GM19372 (cell line): ENCODE data around the gene IRX2.

Source experiments
- ATAC-seq: cut with Tn5 transposase; IDR thresholded peaks from one replicate; pipeline ENCODE4 v1.9.1; 2021; ENCODE audit warnings: mild to moderate bottlenecking, low read depth, moderate library complexity; ENCODE audit not compliant: unreplicated experiment

The IRX2 gene

GRCh38 chr5:2721385-2722138, 29.9 kb downstream of the IRX2 start:
- no peak for ATAC-seq

- ATAC-seq: no peak
Observed at GRCh38 chr5:2719332-2719731, 32.1 kb downstream of the IRX2 start.

- no peak for ATAC-seq
Observed at GRCh38 chr5:2718115-2718514, 33.4 kb downstream of the IRX2 start.

GRCh38 chr5:2715856-2716255, 35.6 kb downstream of the IRX2 start:
- no peak for ATAC-seq

GRCh38 chr5:2714805-2715204, 36.7 kb downstream of the IRX2 start:
- no peak for ATAC-seq

- no peak for ATAC-seq
Observed at GRCh38 chr5:2714026-2714425, 37.5 kb downstream of the IRX2 start.

GRCh38 chr5:2711446-2712425, 39.7 kb downstream of the IRX2 start:
- ATAC-seq: no peak

- ATAC-seq: no peak
Observed at GRCh38 chr5:2710910-2711309, 40.6 kb downstream of the IRX2 start.

- no peak for ATAC-seq
Observed at GRCh38 chr5:2709976-2710689, 41.3 kb downstream of the IRX2 start.

- ATAC-seq: no peak
Observed at GRCh38 chr5:2708751-2709150, 42.7 kb downstream of the IRX2 start.

GRCh38 chr5:2708132-2708531, 43.3 kb downstream of the IRX2 start:
- ATAC-seq: no peak

GRCh38 chr5:2705861-2706260, 45.6 kb downstream of the IRX2 start:
- ATAC-seq: no peak

GRCh38 chr5:2704806-2705645, 46.5 kb downstream of the IRX2 start:
- ATAC-seq: no peak

- ATAC-seq: no peak
Observed at GRCh38 chr5:2704111-2704510, 47.4 kb downstream of the IRX2 start.

- no peak for ATAC-seq
Observed at GRCh38 chr5:2703615-2704014, 47.9 kb downstream of the IRX2 start.

GRCh38 chr5:2703041-2703440, 48.4 kb downstream of the IRX2 start:
- no peak for ATAC-seq

- ATAC-seq: no peak
Observed at GRCh38 chr5:2702096-2702879, 49.2 kb downstream of the IRX2 start.

GRCh38 chr5:2701592-2701991, 49.9 kb downstream of the IRX2 start:
- no peak for ATAC-seq

- ATAC-seq: no peak
Observed at GRCh38 chr5:2700876-2701275, 50.6 kb downstream of the IRX2 start.
